GM12878 (cell line): ENCODE measurements around the gene CDCP2. TPM values are rescaled to one million over a fixed set of nuclear protein-coding genes. Genes with fewer than 3 reads are reported as not detected.

Experiments used
- ATAC-seq: fragments of 200-7000 bp; cut with Tn5 transposase; 3 replicates; pipeline ENCODE4 v1.9.1; 2020; ENCODE audit warnings: mild to moderate bottlenecking, moderate library complexity
- BruUV-seq: library from RNA; stranded (reverse); fragments of 400-500 nt; replicated peaks from 2 replicates; lab custom pipeline; 2021; lab: Mats Ljungman, UMichigan
- CTCF ChIA-PET: fragments of 300-600 bp; sonication (Branson Sonifier 250); formaldehyde crosslinking; extraction: SDS; loops from one replicate; lab custom pipeline; 2021; ENCODE audit warnings: inconsistent platforms; lab: Yijun Ruan, JAX
- POLR2A ChIA-PET: fragments of 350-600 bp; formaldehyde crosslinking; extraction: SDS; loops from one replicate; lab custom pipeline; 2021; ENCODE audit warnings: inconsistent platforms; lab: Charles Lee
- RAD21 ChIA-PET: fragments of 300-600 bp; sonication (Branson Sonifier 250); formaldehyde crosslinking; loops from one replicate; lab custom pipeline; 2023; ENCODE audit warnings: antibody characterized with exemption; ENCODE audit not compliant: unreplicated experiment; lab: Charles Lee
- SMC1A ChIA-PET: fragments of 300-600 bp; sonication (Branson Sonifier 250); formaldehyde crosslinking; loops from one replicate; lab custom pipeline; 2023; ENCODE audit not compliant: unreplicated experiment, uncharacterized antibody; lab: Charles Lee
- DNase-seq: peaks from one replicate; pipeline ENCODE4 v3.0.0-alpha.2; 2011; ENCODE audit warnings: low read depth, low spot score
- FAIRE-seq: peaks from 3 replicates; lab custom pipeline; 2011; peaks lifted over from hg19 to GRCh38; lab: Jason Lieb, UNC
- H2AFZ ChIP-seq: 2 replicates; pipeline ENCODE4 v1.6.0; 2011; ENCODE audit warnings: low read depth, low read length, control low read depth; ENCODE audit not compliant: control insufficient read depth
- H3K27ac ChIP-seq: 2 replicates; pipeline ENCODE4 v1.5.1; 2011; ENCODE audit warnings: control low read depth; ENCODE audit not compliant: control insufficient read depth, insufficient read depth
- H3K27me3 ChIP-seq, 2 experiments: replicated peaks in 1 of 2; 2 replicates each; pipeline versions ENCODE4 v1.6.0 to v1.6.1; 2011; ENCODE audit warnings: low read length in 1 of 2; ENCODE audit not compliant: control insufficient read depth in 2 of 2, insufficient read depth in 2 of 2
- H3K36me3 ChIP-seq, 2 experiments: 2 replicates each; pipeline ENCODE4 v1.5.1; 2011; ENCODE audit warnings: low read length in 1 of 2; ENCODE audit not compliant: control insufficient read depth in 2 of 2, insufficient read depth in 2 of 2
- H3K4me1 ChIP-seq: 2 replicates; pipeline ENCODE4 v1.6.1; 2011; ENCODE audit warnings: mild to moderate bottlenecking, low read length, moderate library complexity, mixed read lengths; ENCODE audit not compliant: control insufficient read depth, insufficient read depth
- H3K4me2 ChIP-seq: 2 replicates; pipeline ENCODE4 v1.6.0; 2011; ENCODE audit warnings: control low read depth; ENCODE audit not compliant: control insufficient read depth, insufficient read depth
- H3K4me3 ChIP-seq: fragments of 200-600 bp; sonication (generic); 2 replicates; pipeline ENCODE4 v1.5.1; 2016
- H3K79me2 ChIP-seq: 2 replicates; pipeline ENCODE4 v1.6.0; 2011; ENCODE audit warnings: low read length; ENCODE audit not compliant: control insufficient read depth, insufficient read depth
- H3K9ac ChIP-seq: 2 replicates; pipeline ENCODE4 v1.8.0; 2011; ENCODE audit warnings: low read length, control low read depth, mixed read lengths; ENCODE audit not compliant: control insufficient read depth, insufficient read depth
- H3K9me3 ChIP-seq: replicated peaks from 3 replicates; pipeline ENCODE4 v1.5.1; 2011; ENCODE audit warnings: mild to moderate bottlenecking, low read length; ENCODE audit not compliant: control insufficient read depth, insufficient read depth
- H4K20me1 ChIP-seq: 2 replicates; pipeline ENCODE4 v1.6.0; 2011; ENCODE audit not compliant: control insufficient read depth, insufficient read depth
- BCL11A ChIP-seq: IDR thresholded peaks from 2 replicates; pipeline ENCODE4 v1.6.1; 2011; ENCODE audit warnings: low read depth, low read length
- CEBPB ChIP-seq, 2 experiments: fragments of 150-350 bp in 1 of 2; IDR thresholded peaks; 2 replicates each; pipeline ENCODE4 v1.6.1; 2012 to 2014; ENCODE audit warnings: low read depth in 2 of 2, low read length in 2 of 2, borderline replicate concordance in 1 of 2, inconsistent platforms in 1 of 2
- IKZF2 ChIP-seq, 2 experiments: fragments of 450-650 bp; IDR thresholded peaks; 2 replicates each; pipeline ENCODE4 v1.6.1; 2017; ENCODE audit warnings: mild to moderate bottlenecking in 2 of 2, moderate library complexity in 2 of 2
- NBN ChIP-seq: fragments of 450-650 bp; IDR thresholded peaks from 2 replicates; pipeline ENCODE4 v1.6.1; 2016
- NRF1 ChIP-seq: conservative IDR thresholded peaks from 2 replicates; pipeline ENCODE4 v1.6.1; 2011; ENCODE audit warnings: mild to moderate bottlenecking, low read depth, low read length, improper control_type of control experiment
- POLR2A ChIP-seq: IDR thresholded peaks from 2 replicates; pipeline ENCODE4 v1.6.1; 2011; ENCODE audit warnings: low read depth, mild to moderate bottlenecking, low read length
- SIN3A ChIP-seq: IDR thresholded peaks from 2 replicates; pipeline ENCODE4 v1.6.1; 2012; ENCODE audit warnings: low read depth, low read length, improper control_type of control experiment
- SIX5 ChIP-seq: IDR thresholded peaks from 2 replicates; pipeline ENCODE4 v1.6.1; 2011; ENCODE audit warnings: mild to moderate bottlenecking, low read depth, low read length, moderate library complexity; ENCODE audit not compliant: severe bottlenecking
- SMAD1 ChIP-seq: fragments of 450-650 bp; IDR thresholded peaks from 2 replicates; pipeline ENCODE4 v1.6.1; 2018; ENCODE audit warnings: mild to moderate bottlenecking, low read depth; ENCODE audit not compliant: partially characterized antibody
- SMAD5 ChIP-seq: IDR thresholded peaks from 2 replicates; pipeline ENCODE4 v1.6.1; 2016; ENCODE audit warnings: antibody characterized with exemption, low read depth
- STAT1 ChIP-seq: fragments of 450-650 bp; conservative IDR thresholded peaks from 2 replicates; pipeline ENCODE4 v1.6.1; 2014; ENCODE audit warnings: antibody characterized with exemption, mild to moderate bottlenecking
- WGBS: methylation state at CpG from one replicate; pipeline ENCODE4 v1.1.6; 2016; ENCODE audit warnings: low lambda C conversion rate; ENCODE audit not compliant: insufficient replicate concordance, insufficient coverage; ENCODE audit errors: missing lambda C conversion rate; 5-methylcytosine and 5-hydroxymethylcytosine counted together
- in situ Hi-C: fragments of 300-500 bp; cut with MboI; formaldehyde crosslinking; loops from 9 replicates; pipeline ENCODE4 v1.14.3; 2018; ENCODE audit warnings: mixed read lengths
- intact Hi-C: fragments of 100-400 bp; cut with micrococcal nuclease; formaldehyde crosslinking; loops from one replicate; pipeline ENCODE4 v1.14.2; 2022; ENCODE audit not compliant: unreplicated experiment
- polyA plus RNA-seq, 11 experiments: library from polyadenylated mRNA; depleted of rRNA in 4 of 11; unstranded in 6 of 11; stranded (reverse) in 5 of 11; fragments of >200 nt; fragmentation: Nextera tagmentation in 4 of 11; fragmentation: Illumina TruSeq in 1 of 11; extraction: Ambion mirVana in 4 of 11; extraction: Trizol in 1 of 11; gene quantifications; 1 replicate in 1 of 11; 2 replicates in 10 of 11; pipeline versions ENCODE4 v1.2.1 to v1.2.3, GENCODE V29; 2011 to 2016; ENCODE audit warnings: inconsistent platforms in 2 of 11, missing spikeins in 2 of 11, low read depth in 1 of 11
- total RNA-seq, 4 experiments: library from RNA; depleted of rRNA in 3 of 4; stranded (reverse); fragments of >200 nt in 3 of 4; fragmentation: Illumina TruSeq in 1 of 4; extraction: Trizol in 1 of 4; gene quantifications; 2 replicates each; pipeline versions ENCODE4 v1.2.1 to v1.2.3, GENCODE V29; 2013 to 2021
- TF ChIP-seq, protein P1 (sequence below): IDR thresholded peaks from 2 replicates; pipeline ENCODE4 v1.6.1; 2012; ENCODE audit warnings: low read length, inconsistent platforms
- TF ChIP-seq, protein P2 (sequence below): fragments of 450-650 bp; IDR thresholded peaks from 2 replicates; pipeline ENCODE4 v1.6.1; 2016; ENCODE audit warnings: mild to moderate bottlenecking
- TF ChIP-seq, protein P3 (sequence below): IDR thresholded peaks from 2 replicates; pipeline ENCODE4 v1.6.1; 2011; ENCODE audit warnings: borderline replicate concordance, low read depth, mild to moderate bottlenecking, moderate library complexity, mixed read lengths, low read length; ENCODE audit not compliant: insufficient read depth; ENCODE audit errors: extremely low read length
- TF ChIP-seq, protein P4 (sequence below): fragments of 450-650 bp; IDR thresholded peaks from 2 replicates; pipeline ENCODE4 v1.6.1; 2018; ENCODE audit warnings: borderline replicate concordance, mild to moderate bottlenecking; ENCODE audit not compliant: partially characterized antibody

The CDCP2 gene
- total and polyA plus RNA-seq, 10 of the 15 experiments (the other 5 are each of a cell fraction or from before 2014, with no cell fraction given): 0.06 TPM; not detected in 9

DNA sequence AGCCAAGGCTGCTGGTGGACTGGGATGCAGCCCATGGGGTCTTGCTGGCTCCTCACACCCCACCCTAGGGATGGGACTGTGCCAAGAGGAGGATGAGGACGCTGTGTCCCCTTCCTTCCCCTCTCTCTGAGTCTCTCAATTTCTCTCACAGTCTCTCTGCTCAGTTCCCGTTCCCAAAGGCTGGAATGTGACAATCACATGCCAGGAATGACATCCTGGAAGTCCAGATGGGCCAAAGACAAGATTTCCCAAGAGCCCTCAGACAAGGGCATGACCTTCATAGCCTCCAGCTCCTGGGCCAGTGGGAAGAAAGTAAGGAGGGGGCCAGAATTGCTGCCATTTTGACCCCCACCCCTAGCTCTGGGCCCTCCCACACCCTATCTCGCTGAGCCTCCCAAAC is 7.6 kb upstream of the CDCP2 start:
- no peak overlapping the region for H3K4me2 ChIP-seq
- no peaks in the 10 kb centered on the region for H3K9me3 ChIP-seq
- DNase-seq (no peak), ATAC-seq (no peak), FAIRE-seq (no peak)
- TF ChIP-seq NRF1 (no peak), SIX5 (no peak), BCL11A (no peak), NBN (no peak), SIN3A (no peak), CEBPB (IDR thresholded peaks at IDR 0.05; ENCODE audit: borderline replicate concordance in 1 of 2, low read depth in 2 of 2, low read length in 2 of 2) (no peak), STAT1 (no peak), POLR2A (no peak), SMAD1 (no peak), SMAD5 (no peak), IKZF2 (IDR thresholded peaks at IDR 0.05) (no peak)
- TF ChIP-seq, protein P1, sequence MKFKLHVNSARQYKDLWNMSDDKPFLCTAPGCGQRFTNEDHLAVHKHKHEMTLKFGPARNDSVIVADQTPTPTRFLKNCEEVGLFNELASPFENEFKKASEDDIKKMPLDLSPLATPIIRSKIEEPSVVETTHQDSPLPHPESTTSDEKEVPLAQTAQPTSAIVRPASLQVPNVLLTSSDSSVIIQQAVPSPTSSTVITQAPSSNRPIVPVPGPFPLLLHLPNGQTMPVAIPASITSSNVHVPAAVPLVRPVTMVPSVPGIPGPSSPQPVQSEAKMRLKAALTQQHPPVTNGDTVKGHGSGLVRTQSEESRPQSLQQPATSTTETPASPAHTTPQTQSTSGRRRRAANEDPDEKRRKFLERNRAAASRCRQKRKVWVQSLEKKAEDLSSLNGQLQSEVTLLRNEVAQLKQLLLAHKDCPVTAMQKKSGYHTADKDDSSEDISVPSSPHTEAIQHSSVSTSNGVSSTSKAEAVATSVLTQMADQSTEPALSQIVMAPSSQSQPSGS: no peak
- TF ChIP-seq, protein P2, sequence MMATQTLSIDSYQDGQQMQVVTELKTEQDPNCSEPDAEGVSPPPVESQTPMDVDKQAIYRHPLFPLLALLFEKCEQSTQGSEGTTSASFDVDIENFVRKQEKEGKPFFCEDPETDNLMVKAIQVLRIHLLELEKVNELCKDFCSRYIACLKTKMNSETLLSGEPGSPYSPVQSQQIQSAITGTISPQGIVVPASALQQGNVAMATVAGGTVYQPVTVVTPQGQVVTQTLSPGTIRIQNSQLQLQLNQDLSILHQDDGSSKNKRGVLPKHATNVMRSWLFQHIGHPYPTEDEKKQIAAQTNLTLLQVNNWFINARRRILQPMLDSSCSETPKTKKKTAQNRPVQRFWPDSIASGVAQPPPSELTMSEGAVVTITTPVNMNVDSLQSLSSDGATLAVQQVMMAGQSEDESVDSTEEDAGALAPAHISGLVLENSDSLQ: no peak
- TF ChIP-seq, protein P3, sequence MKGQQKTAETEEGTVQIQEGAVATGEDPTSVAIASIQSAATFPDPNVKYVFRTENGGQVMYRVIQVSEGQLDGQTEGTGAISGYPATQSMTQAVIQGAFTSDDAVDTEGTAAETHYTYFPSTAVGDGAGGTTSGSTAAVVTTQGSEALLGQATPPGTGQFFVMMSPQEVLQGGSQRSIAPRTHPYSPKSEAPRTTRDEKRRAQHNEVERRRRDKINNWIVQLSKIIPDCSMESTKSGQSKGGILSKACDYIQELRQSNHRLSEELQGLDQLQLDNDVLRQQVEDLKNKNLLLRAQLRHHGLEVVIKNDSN: no peak
- TF ChIP-seq, protein P4, sequence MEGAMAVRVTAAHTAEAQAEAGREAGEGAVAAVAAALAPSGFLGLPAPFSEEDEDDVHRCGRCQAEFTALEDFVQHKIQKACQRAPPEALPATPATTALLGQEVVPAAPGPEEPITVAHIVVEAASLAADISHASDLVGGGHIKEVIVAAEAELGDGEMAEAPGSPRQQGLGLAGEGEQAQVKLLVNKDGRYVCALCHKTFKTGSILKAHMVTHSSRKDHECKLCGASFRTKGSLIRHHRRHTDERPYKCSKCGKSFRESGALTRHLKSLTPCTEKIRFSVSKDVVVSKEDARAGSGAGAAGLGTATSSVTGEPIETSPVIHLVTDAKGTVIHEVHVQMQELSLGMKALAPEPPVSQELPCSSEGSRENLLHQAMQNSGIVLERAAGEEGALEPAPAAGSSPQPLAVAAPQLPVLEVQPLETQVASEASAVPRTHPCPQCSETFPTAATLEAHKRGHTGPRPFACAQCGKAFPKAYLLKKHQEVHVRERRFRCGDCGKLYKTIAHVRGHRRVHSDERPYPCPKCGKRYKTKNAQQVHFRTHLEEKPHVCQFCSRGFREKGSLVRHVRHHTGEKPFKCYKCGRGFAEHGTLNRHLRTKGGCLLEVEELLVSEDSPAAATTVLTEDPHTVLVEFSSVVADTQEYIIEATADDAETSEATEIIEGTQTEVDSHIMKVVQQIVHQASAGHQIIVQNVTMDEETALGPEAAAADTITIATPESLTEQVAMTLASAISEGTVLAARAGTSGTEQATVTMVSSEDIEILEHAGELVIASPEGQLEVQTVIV: no peak
- no peaks in the 10 kb centered on the region for H3K36me3 ChIP-seq
- in situ Hi-C loops (no loop called here), intact Hi-C loops (no loop called here)
- ChIA-PET SMC1A (no interaction called here), POLR2A (interaction anchor here (0.6 kb wide), 1 partner anchor 1259 kb away, joined by 3 read pairs; no protein-coding TSS in a partner anchor), RAD21 (no interaction called here), CTCF (no interaction called here)
- no TSS peak for BruUV-seq
- WGBS: 19% methylated on average over 2 of the region's 3 CpGs
- no peaks in the 10 kb centered on the region for H3K27me3 ChIP-seq
- H4K20me1 ChIP-seq: no peaks in the 10 kb centered on the region
- no peak overlapping the region for H3K27ac ChIP-seq
- H3K4me3 ChIP-seq: no peak overlapping the region
- no peaks in the 10 kb centered on the region for H3K79me2 ChIP-seq
- H3K9ac ChIP-seq: no peak overlapping the region
- no peaks in the 10 kb centered on the region for H3K4me1 ChIP-seq
- no peak overlapping the region for H2AFZ ChIP-seq
